HG03575 (cell line): ENCODE measurements around the gene CNN2.
"Not testable (repeated sequence)": the region's sequence is repeated elsewhere in the genome, so short reads cannot be mapped to it uniquely, and the experiment has no call there.

ENCODE experiments used
- ATAC-seq: cut with Tn5 transposase; IDR thresholded peaks from one replicate; pipeline ENCODE4 v1.9.1; 2021; ENCODE audit not compliant: unreplicated experiment, insufficient number of reproducible peaks, low FRiP score; ENCODE audit errors: extremely low read depth

The CNN2 gene

DNA sequence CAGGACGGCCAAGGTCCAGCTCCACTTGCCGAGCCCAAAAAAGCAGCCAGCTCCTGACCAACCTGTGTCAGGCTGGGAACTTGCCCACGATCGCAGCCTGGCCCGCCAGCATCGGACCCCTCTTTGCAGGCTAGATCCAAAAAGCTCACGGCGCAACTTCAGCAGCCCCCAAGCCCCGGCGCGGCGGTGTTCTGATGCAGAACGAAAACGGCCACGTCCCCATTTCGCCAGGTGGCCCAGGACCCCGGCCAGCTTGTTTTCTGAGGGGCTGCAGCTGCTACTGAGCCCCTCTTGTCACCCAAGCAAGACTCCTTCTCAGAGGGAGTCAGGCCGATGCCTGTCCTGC lies 6.8 kb upstream of the CNN2 start:
- no peak for ATAC-seq

- ATAC-seq: no peak
Measured at GRCh38 chr19:1019980-1020867, 6.2 kb upstream of the CNN2 start.

DNA sequence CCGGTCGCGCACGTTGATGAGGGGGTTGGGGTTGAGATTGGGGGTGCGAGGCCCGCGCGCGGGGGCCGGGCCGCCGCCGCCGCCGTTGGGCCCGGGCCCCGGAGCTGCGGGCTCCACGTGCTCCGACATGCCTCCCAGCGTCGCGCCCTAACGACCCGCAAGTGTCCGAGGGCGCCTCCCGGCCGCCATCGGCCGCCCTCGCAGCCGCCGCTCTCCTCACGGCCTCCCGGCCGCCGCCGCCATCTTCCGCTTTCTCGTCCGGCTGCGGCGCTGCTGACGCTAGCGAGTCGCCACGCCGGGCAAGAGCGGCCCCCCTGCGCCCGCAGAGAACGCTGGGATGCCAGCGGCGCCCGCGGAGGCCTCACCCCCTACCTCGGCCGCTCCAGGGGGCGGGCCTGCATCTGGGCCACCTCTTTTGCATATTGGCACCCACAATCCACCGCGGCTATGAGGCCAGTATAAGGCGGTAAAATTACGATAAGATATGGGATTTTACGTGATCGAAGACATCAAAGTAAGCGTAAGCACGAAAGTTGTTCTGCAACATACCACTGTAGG lies 5.5 kb upstream of the CNN2 start, which contains the start of gene TMEM259:
TMEM259 (minus strand) TSS at position 256 of the 558 bp plus-strand sequence; CDS start at position 129, 127 bp downstream.
- no peak for ATAC-seq

DNA sequence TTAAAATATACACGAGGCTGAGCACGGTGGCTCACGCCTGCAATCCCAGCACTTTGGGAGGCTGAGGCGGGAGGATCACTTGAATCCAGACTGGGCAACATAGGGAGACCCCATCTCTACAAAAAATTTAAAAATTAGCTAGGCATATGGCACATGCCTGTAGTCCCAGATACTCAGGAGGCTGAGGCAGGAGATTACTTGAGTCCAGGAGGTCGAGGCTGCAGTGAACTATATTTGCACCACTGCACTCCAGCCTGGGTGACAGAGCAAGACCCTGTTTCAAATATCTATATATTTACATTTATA lies 2.6 kb upstream of the CNN2 start:
- ATAC-seq: not testable (repeated sequence)

DNA sequence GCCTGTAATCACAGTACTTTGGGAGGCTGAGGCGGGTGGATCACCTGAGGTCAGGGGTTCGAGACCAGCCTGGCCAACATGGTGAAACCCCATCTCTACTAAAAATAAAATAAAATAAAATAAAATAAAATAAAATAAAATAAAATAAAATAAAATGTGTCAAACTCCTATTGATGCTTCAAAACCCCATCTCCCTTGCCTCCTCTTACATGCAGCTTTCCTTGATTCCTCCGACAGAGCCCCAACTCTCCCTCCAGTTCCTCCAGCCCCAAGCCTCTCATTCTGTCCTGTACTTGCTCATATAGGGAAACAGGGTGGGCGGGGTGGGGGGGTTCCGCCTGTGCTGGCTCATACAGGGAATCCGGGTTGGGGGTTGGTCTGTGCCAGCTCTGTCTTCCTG lies 1.3 kb upstream of the CNN2 start:
- ATAC-seq: not testable (repeated sequence)

- ATAC-seq: no peak
Measured at GRCh38 chr19:1026783-1027649, 608 bp downstream of the CNN2 start.

DNA sequence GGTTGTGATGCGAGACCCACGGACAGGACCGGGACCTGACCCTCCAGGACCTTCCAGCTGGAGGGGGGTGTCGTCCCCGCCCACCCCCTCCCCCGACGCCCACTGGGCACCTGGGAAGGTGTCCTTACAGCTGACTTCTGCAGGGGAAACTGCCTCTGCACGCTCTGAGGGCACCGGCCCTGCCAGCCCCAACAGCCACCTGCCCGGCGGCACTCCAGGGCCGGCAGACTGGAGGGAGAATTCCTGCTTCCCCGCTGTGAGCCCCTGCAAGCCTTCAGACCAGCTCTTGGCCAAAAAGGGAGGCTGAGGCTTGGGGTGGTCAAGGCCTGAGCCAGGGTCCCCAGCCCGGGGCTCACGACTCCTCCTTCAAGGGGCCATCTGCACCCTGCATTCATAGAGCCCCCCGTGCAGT lies 1.2 kb downstream of the CNN2 start:
- ATAC-seq: no peak

- no peak for ATAC-seq
Measured at GRCh38 chr19:1028062-1028926, 1.9 kb downstream of the CNN2 start.

DNA sequence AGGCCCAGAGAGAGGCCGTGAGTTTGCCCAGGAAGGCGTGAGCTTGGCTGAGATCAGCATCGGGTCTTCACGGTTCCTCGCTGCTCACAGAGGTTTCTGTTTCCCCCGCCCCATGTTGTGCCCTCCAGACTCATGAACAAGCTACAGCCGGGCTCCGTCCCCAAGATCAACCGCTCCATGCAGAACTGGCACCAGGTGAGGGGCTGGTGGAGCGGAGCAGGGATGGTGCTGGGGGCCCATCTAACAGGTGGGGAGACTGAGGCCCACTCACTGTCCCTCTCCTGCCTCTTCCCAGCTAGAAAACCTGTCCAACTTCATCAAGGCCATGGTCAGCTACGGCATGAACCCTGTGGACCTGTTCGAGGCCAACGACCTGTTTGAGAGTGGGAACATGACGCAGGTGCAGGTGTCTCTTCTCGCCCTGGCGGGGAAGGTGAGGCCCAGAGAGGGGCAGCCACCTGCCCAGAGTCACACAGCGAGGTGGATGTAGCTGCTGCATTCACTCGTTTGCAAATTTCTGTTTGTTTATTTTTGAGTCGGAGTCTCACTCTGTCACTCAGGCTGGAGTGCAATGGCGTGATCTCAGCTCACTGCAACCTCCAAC lies 6.0 kb downstream of the CNN2 start:
- ATAC-seq: no peak

- ATAC-seq: no peak
Measured at GRCh38 chr19:1035998-1036621, 9.7 kb downstream of the CNN2 start.

GRCh38 chr19:1037621-1038064 lies 11.2 kb downstream of the CNN2 start:
- no peak for ATAC-seq

GRCh38 chr19:1038978-1039645 lies 12.7 kb downstream of the CNN2 start:
- ATAC-seq: no peak

- ATAC-seq: no peak
Measured at GRCh38 chr19:1039646-1040475, 13.5 kb downstream of the CNN2 start, which contains the start of gene ABCA7. Gene ABCA7, plus strand, starts transcription at chr19:1040107. Its CDS starts 1,255 bp downstream, at chr19:1041362.

DNA sequence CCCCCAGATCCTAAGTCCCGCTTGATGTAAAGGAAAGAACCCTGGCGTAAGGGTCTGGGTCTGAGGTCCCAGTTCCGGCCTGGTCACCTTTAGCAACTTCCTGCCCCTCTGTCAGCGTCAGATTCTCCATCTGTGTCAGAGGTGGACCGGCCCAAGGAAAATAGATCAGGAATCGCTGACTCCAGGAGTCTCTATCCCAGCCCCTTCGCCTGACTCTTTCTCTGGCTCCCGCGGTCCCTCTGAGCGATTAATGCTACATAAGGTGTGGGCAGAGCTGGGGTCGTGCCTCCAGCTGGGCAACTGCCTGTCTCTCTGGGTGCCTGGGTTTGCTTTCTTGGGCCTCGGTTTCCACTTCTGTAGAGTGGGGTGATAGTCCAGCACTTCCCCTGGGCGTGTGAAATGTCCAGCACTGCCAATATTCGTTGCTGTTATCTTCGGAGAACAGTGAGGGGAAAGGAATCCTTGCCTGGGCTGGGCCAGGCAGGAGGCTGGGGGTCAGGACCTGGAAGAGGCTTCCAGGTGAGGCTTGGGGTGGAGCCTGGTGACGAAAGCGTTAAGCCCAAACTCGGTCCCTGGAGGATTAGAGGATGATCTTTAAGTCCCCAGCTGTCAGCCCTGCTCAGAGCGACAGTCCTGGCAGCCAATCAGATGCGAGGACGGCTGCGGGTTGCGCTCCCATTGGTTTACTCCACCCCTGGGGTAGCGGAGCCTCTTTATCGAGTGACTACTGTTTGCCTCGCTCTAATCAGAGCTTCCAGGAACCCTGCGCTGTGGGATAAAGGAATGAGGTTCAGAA lies 14.3 kb downstream of the CNN2 start:
- ATAC-seq: no peak

GRCh38 chr19:1041272-1041834 lies 14.9 kb downstream of the CNN2 start:
- ATAC-seq: no peak
